Kidney (tissue), 14 donors: Measurements from ENCODE around the gene CAMK1D. TPM values are rescaled to one million over a fixed set of nuclear protein-coding genes. Genes with fewer than 3 reads are reported as not detected.

Experiments used
- DNase-seq, 5 donors: peaks; one replicate each; pipeline ENCODE4 v3.0.0-alpha.2; 2013 to 2020
- FAIRE-seq: peaks from 2 replicates; lab custom pipeline; 2012; peaks lifted over from hg19 to GRCh38; lab: Jason Lieb, UNC
- H3K27ac ChIP-seq, 2 donors: one replicate each; pipeline ENCODE4 v1.7.0; 2013; ENCODE audit warnings: low read depth in 2 of 2, low read length in 2 of 2, inconsistent platforms in 1 of 2
- H3K27me3 ChIP-seq: one replicate; pipeline ENCODE4 v1.7.1; 2013; ENCODE audit warnings: low read length, inconsistent platforms; ENCODE audit not compliant: control insufficient read depth, insufficient read depth
- H3K36me3 ChIP-seq, 3 donors: one replicate each; pipeline versions ENCODE4 v1.7.0 to v1.7.1; 2013; ENCODE audit warnings: low read length in 3 of 3, control low read depth in 1 of 3, inconsistent platforms in 1 of 3; ENCODE audit not compliant: insufficient read depth in 3 of 3, control insufficient read depth in 2 of 3
- H3K4me1 ChIP-seq, 3 donors: one replicate each; pipeline versions ENCODE4 v1.7.0 to v1.7.1; 2013; ENCODE audit warnings: low read length in 3 of 3, inconsistent platforms in 1 of 3, low read depth in 1 of 3; ENCODE audit not compliant: control insufficient read depth in 2 of 3, insufficient read depth in 2 of 3
- H3K4me3 ChIP-seq, 3 donors: one replicate each; pipeline versions ENCODE4 v1.7.0 to v1.8.1; 2013; ENCODE audit warnings: low read length in 3 of 3, control low read depth in 1 of 3, inconsistent platforms in 1 of 3
- H3K9ac ChIP-seq, 3 donors: one replicate each; pipeline versions ENCODE4 v1.7.0 to v1.7.1; 2013; ENCODE audit warnings: low read length in 3 of 3, control low read depth in 1 of 3, inconsistent platforms in 1 of 3
- H3K9me3 ChIP-seq, 3 donors: one replicate each; pipeline versions ENCODE4 v1.7.0 to v1.7.1; 2013; ENCODE audit warnings: low read length in 3 of 3, control low read depth in 1 of 3, inconsistent platforms in 1 of 3; ENCODE audit not compliant: control insufficient read depth in 2 of 3, insufficient read depth in 1 of 3
- intact Hi-C: fragments of 100-400 bp; cut with DNase I; formaldehyde crosslinking; loops from one replicate; pipeline ENCODE4 v1.11.1; 2022
- polyA plus RNA-seq: library from polyadenylated mRNA; stranded (reverse); fragments of 350-450 nt; fragmentation: Illumina TruSeq; extraction: RNeasy Lipid Tissue Mini Kit (QIAGEN cat#74804); gene quantifications from one replicate; pipeline ENCODE4 v1.2.3, GENCODE V29; 2014; ENCODE audit warnings: low read depth, low replicate concordance; ENCODE audit not compliant: insufficient read depth
- total RNA-seq: library from RNA; stranded (reverse); fragmentation: NEBNext Ultra II Directional; extraction: Animal tissue kit (Norgen Biotek cat#: 25700); gene quantifications from one replicate; pipeline ENCODE4 v1.2.1, GENCODE V29; 2021
- TF ChIP-seq, protein P1 (sequence below): IDR thresholded peaks from 3 replicates; pipeline ENCODE4 v1.5.1; 2012; ENCODE audit warnings: mild to moderate bottlenecking, moderate library complexity, borderline replicate concordance; ENCODE audit not compliant: insufficient read depth; ENCODE audit errors: extremely low read depth
- donor health status: control.
- donor health status: control.
- donor health status: control.
- donor health status: control.
- donor health status: control.
- donor health status: DM: yes; HTN: yes; CAD: no.
- donor health status: Normal renal cell carcinoma (clear cell type).

The CAMK1D gene
- total and polyA plus RNA-seq, 2 donors from 2014 or later = 1.1 to 13.7 TPM

DNA sequence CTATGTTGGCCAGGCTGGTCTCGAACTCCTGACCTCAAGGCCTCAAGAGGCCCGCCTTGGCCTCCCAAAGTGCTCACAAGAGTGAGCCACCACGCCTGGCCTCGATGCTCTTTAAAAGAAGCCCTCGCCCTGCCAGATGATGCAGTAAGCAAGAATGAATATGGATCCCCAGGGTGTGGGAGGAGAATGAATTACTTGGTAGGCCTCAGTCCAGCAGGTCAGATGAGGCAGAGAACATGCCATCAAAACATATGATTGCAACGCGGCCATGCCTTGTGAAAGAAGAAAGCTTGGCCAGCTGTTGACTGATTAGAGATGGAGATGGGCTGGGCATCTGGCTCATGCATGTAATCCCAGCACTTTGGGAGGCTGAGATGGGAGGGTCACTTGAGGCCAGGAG is 68.7 kb downstream of the CAMK1D start:
- no peaks in the 10 kb centered on the region for H3K4me1 ChIP-seq
- H3K27me3 ChIP-seq = no peaks in the 10 kb centered on the region
- no peaks in the 10 kb centered on the region for H3K9me3 ChIP-seq
- no peak for DNase-seq
- intact Hi-C loops = no loop called here
- no peak for FAIRE-seq
- H3K36me3 ChIP-seq = no peaks in the 10 kb centered on the region
- H3K9ac ChIP-seq = no peak overlapping the region
- TF ChIP-seq, protein P1, sequence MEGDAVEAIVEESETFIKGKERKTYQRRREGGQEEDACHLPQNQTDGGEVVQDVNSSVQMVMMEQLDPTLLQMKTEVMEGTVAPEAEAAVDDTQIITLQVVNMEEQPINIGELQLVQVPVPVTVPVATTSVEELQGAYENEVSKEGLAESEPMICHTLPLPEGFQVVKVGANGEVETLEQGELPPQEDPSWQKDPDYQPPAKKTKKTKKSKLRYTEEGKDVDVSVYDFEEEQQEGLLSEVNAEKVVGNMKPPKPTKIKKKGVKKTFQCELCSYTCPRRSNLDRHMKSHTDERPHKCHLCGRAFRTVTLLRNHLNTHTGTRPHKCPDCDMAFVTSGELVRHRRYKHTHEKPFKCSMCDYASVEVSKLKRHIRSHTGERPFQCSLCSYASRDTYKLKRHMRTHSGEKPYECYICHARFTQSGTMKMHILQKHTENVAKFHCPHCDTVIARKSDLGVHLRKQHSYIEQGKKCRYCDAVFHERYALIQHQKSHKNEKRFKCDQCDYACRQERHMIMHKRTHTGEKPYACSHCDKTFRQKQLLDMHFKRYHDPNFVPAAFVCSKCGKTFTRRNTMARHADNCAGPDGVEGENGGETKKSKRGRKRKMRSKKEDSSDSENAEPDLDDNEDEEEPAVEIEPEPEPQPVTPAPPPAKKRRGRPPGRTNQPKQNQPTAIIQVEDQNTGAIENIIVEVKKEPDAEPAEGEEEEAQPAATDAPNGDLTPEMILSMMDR = no peak
- no peak overlapping the region for H3K27ac ChIP-seq
- H3K4me3 ChIP-seq = no peak overlapping the region

DNA sequence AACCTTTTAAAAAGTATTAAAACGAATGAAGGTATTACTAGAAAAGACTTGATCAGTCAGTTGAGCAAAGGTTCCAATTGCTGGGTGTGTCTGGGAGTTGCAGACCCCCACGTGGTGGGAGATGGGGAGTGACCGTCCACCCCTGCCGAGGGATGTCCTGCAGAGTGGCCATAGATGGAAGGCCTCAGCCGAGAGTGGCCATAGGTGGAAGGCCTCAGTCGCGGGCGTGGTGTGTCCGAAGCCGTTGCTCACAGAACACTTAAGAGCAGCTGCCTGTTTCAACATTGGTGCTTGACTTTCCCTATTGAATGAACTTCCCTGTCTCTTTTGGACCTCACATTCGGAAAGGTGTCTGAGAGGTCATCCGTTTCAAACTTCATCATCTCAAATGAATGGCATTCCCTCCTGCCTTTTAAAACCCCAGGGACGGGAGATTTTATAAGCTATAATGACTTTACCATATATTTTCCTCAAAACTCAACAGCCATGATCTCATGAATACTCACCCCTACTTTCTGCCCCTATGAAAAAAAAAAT is 69.4 kb downstream of the CAMK1D start:
- no peak for FAIRE-seq
- no peak overlapping the region for H3K27ac ChIP-seq

DNA sequence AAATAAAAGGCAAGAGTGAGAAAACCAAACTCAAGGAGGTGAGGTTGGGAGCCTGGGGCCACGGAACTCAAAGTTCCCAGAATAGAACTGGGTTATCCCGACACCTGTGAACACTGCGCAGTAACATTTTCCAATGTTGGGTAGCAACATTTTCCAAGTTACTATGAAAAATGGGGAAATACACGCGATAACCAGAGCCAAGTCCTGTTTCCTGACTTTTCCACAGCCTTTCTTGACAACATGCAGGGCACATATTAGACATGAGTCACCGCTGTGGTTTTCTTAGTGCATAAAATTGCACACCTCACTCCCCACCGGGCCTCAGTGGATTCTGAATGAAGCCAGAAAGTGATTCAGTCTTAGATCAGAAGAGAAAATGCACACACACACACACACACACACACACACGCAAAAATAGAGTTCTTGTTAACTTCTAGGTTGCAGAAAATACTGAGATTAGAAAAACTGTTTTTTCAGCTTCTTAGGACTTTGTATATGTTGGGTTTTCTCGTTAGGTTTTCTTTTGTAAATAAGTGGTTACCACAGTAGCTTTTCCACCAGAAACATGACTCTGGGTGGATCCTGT is 70.0 kb downstream of the CAMK1D start:
- no peak for DNase-seq
- Histone ChIP-seq H3K9me3 (no peaks in the 10 kb centered on the region), H3K4me1 (no peaks in the 10 kb centered on the region), H3K4me3 (no peak overlapping the region), H3K27ac (no peak overlapping the region), H3K27me3 (no peaks in the 10 kb centered on the region), H3K36me3 (no peaks in the 10 kb centered on the region), H3K9ac (no peak overlapping the region)
- intact Hi-C loops = no loop called here
- FAIRE-seq = no peak
- TF ChIP-seq, protein P1 = no peak

More for the DNA sequence above, 69.4 kb downstream of the CAMK1D start:
- no peak for DNase-seq
- no peaks in the 10 kb centered on the region for H3K36me3 ChIP-seq
- H3K9ac ChIP-seq = no peak overlapping the region
- intact Hi-C loops = no loop called here
- H3K27me3 ChIP-seq = no peaks in the 10 kb centered on the region
- no peak overlapping the region for H3K4me3 ChIP-seq
- no peaks in the 10 kb centered on the region for H3K9me3 ChIP-seq
- H3K4me1 ChIP-seq = no peaks in the 10 kb centered on the region
- TF ChIP-seq, protein P1 = no peak
